CD14-positive monocyte (primary cell): ENCODE data around the gene ITPKB. TPM values are rescaled to one million over a fixed set of nuclear protein-coding genes. Genes with fewer than 3 reads are reported as not detected.
A peak's percentile ranks its signal among the peaks of the same experiment; 100 is the strongest.

Experiments
- DNase-seq, 3 donors: peaks; one replicate each; pipeline ENCODE4 v3.0.0-alpha.2; 2011 to 2022
- H2AFZ ChIP-seq: 2 replicates; pipeline ENCODE4 v1.6.0; 2012; ENCODE audit warnings: mild to moderate bottlenecking, low read depth, low read length, inconsistent platforms; ENCODE audit not compliant: insufficient read depth, poor library complexity, severe bottlenecking
- H3K27ac ChIP-seq, 2 donors: 1 replicate in 1 of 2; 2 replicates in 1 of 2; pipeline ENCODE4 v1.5.1; 2012 to 2013; ENCODE audit warnings: low read length in 2 of 2, control low read depth in 1 of 2, inconsistent platforms in 1 of 2, low read depth in 1 of 2, mild to moderate bottlenecking in 1 of 2
- H3K27me3 ChIP-seq, 2 donors: one replicate each; pipeline versions ENCODE4 v1.6.0 to v1.6.1; 2011 to 2013; ENCODE audit warnings: low read length in 2 of 2; ENCODE audit not compliant: control insufficient read depth in 2 of 2, insufficient read depth in 2 of 2
- H3K36me3 ChIP-seq, 2 donors: replicated peaks in 1 of 2; 1 replicate in 1 of 2; 2 replicates in 1 of 2; pipeline versions ENCODE4 v1.5.1 to v1.6.1; 2012 to 2013; ENCODE audit warnings: low read length in 2 of 2, control low read depth in 1 of 2, inconsistent platforms in 1 of 2, mild to moderate bottlenecking in 1 of 2; ENCODE audit not compliant: insufficient read depth in 2 of 2, control insufficient read depth in 1 of 2
- H3K4me1 ChIP-seq, 2 donors: 1 replicate in 1 of 2; 2 replicates in 1 of 2; pipeline versions ENCODE4 v1.5.1 to v1.6.1; 2012 to 2013; ENCODE audit warnings: low read length in 2 of 2, control low read depth in 1 of 2, inconsistent platforms in 1 of 2, mild to moderate bottlenecking in 1 of 2, moderate library complexity in 1 of 2; ENCODE audit not compliant: insufficient read depth in 2 of 2, control insufficient read depth in 1 of 2
- H3K4me2 ChIP-seq: replicated peaks from 2 replicates; pipeline ENCODE3; 2012; ENCODE audit warnings: low read length, moderate library complexity, mild to moderate bottlenecking; ENCODE audit not compliant: poor library complexity, severe bottlenecking; ENCODE audit errors: extremely low read depth
- H3K4me3 ChIP-seq, 3 experiments: fragments of 200-600 bp in 1 of 3; sonication (generic) in 1 of 3; replicated peaks in 1 of 3; 1 replicate in 2 of 3; 2 replicates in 1 of 3; pipeline ENCODE4 v1.5.1; 2011 to 2013; ENCODE audit warnings: low read length in 3 of 3, mild to moderate bottlenecking in 3 of 3, control low read depth in 2 of 3, low read depth in 2 of 3, inconsistent platforms in 1 of 3, moderate library complexity in 1 of 3
- H3K79me2 ChIP-seq: 2 replicates; pipeline ENCODE4 v1.6.0; 2012; ENCODE audit warnings: mild to moderate bottlenecking, control low read depth, inconsistent platforms, low read length, moderate library complexity; ENCODE audit not compliant: insufficient read depth
- H3K9ac ChIP-seq: 2 replicates; pipeline ENCODE4 v1.6.0; 2017; ENCODE audit warnings: low read length, mild to moderate bottlenecking; ENCODE audit not compliant: insufficient read depth, poor library complexity, severe bottlenecking
- H3K9me3 ChIP-seq, 2 donors: replicated peaks in 1 of 2; 1 replicate in 1 of 2; 2 replicates in 1 of 2; pipeline versions ENCODE4 v1.5.1 to v1.6.1; 2012 to 2013; ENCODE audit warnings: low read length in 2 of 2, control low read depth in 1 of 2; ENCODE audit not compliant: control insufficient read depth in 1 of 2, insufficient read depth in 1 of 2
- H4K20me1 ChIP-seq: 2 replicates; pipeline ENCODE4 v1.6.0; 2012; ENCODE audit warnings: mild to moderate bottlenecking, low read length, control low read depth, moderate library complexity; ENCODE audit not compliant: insufficient read depth
- H3K27ac Mint-ChIP-seq, 7 donors: one replicate each; pipeline ENCODE4 v1.8.0; 2020; ENCODE audit warnings: mild to moderate bottlenecking in 7 of 7, mixed read lengths in 7 of 7, moderate library complexity in 6 of 7, inconsistent platforms in 2 of 7
- H3K27me3 Mint-ChIP-seq, 3 donors: one replicate each; pipeline ENCODE4 v1.8.0; 2021 to 2022; ENCODE audit warnings: low read depth in 3 of 3, mild to moderate bottlenecking in 3 of 3, mixed read lengths in 3 of 3, moderate library complexity in 3 of 3, inconsistent platforms in 1 of 3
- H3K36me3 Mint-ChIP-seq, 2 donors: one replicate each; pipeline ENCODE4 v1.8.0; 2020; ENCODE audit warnings: mixed read lengths in 2 of 2, inconsistent platforms in 1 of 2, mild to moderate bottlenecking in 1 of 2
- H3K4me1 Mint-ChIP-seq: one replicate; pipeline ENCODE4 v1.8.0; 2020; ENCODE audit warnings: mild to moderate bottlenecking, mixed read lengths
- H3K4me3 Mint-ChIP-seq, 2 donors: one replicate each; pipeline ENCODE4 v1.8.0; 2020; ENCODE audit warnings: mild to moderate bottlenecking in 2 of 2, mixed read lengths in 2 of 2, moderate library complexity in 1 of 2
- H3K9me3 Mint-ChIP-seq, 7 donors: one replicate each; pipeline ENCODE4 v1.8.0; 2020 to 2022; ENCODE audit warnings: mixed read lengths in 7 of 7, mild to moderate bottlenecking in 6 of 7, moderate library complexity in 6 of 7, inconsistent platforms in 2 of 7
- WGBS: methylation state at CpG from one replicate; pipeline ENCODE4 v1.1.5; 2013; ENCODE audit warnings: missing lambda C conversion rate; ENCODE audit not compliant: insufficient coverage; 5-methylcytosine and 5-hydroxymethylcytosine counted together
- intact Hi-C, 2 donors: fragments of 100-400 bp; cut with micrococcal nuclease; formaldehyde crosslinking; loops; one replicate each; pipeline versions ENCODE4 v1.15.0 to v1.15.1; 2023
- polyA plus RNA-seq, 3 donors: library from polyadenylated mRNA; depleted of rRNA in 1 of 3; unstranded in 2 of 3; stranded (reverse) in 1 of 3; fragments of 300-500 nt in 2 of 3; fragments of >200 nt in 1 of 3; fragmentation: Illumina TruSeq in 2 of 3; gene quantifications; 1 replicate in 2 of 3; 2 replicates in 1 of 3; pipeline ENCODE4 v1.2.3, GENCODE V29; 2012 to 2021
- TF ChIP-seq, protein P1 (sequence below): fragments of 200-600 bp; IDR thresholded peaks from one replicate; pipeline ENCODE4 v1.8.0; 2022; ENCODE audit warnings: antibody characterized with exemption, mild to moderate bottlenecking

ITPKB gene
- polyA plus RNA-seq, 3 donors = 7.3 to 14.4 (median 10.2) TPM

DNA sequence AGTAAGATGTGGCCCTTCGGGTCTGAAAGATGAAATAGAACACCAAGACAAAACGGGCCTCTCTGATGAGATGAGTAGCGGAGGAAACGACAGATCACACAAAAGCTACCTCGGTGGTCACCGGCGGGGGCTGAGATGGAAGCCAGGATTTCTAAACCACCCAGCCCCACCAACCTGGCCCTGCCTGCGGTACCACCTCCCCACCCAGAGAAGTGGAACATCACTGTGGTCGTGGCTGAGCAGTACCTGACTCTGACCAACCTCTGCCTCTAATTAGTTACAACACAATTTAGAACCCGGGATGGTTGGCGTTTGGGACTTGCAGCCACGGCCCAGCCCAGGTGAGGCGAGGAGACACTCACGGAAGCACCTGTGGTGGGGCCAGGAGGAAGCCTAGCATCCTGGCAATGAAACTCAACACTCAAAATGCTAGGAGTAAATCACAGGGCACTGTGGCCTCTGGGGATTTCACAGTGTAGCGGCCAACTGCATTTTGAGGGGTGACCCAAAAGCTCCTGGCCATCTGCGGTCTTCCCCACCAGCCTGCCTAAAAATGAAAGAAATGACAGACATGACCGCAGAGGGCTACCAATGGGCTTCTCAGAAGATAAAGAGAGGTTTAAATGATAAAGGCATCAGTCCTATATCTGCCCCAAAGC, 73.4 kb downstream of the ITPKB start:
- H3K4me3 Mint-ChIP-seq = no peak overlapping the region
- H3K27me3 Mint-ChIP-seq = peaks cover 0 to 3% (median 1%) of the 10 kb centered on the region in 3 donors
- no peak overlapping the region for H3K4me3 ChIP-seq
- H3K9ac ChIP-seq = no peak overlapping the region
- H3K27ac ChIP-seq = peak overlapping the region in 1 of 2 donors; percentile 17
- H3K27ac Mint-ChIP-seq = peak overlapping the region; percentile 42 to 99 (median 97)
- no peak overlapping the region for H2AFZ ChIP-seq
- peaks cover 77% of the 10 kb centered on the region for H3K79me2 ChIP-seq
- H4K20me1 ChIP-seq = no peaks in the 10 kb centered on the region
- intact Hi-C loops = no loop called here
- TF ChIP-seq, protein P1, sequence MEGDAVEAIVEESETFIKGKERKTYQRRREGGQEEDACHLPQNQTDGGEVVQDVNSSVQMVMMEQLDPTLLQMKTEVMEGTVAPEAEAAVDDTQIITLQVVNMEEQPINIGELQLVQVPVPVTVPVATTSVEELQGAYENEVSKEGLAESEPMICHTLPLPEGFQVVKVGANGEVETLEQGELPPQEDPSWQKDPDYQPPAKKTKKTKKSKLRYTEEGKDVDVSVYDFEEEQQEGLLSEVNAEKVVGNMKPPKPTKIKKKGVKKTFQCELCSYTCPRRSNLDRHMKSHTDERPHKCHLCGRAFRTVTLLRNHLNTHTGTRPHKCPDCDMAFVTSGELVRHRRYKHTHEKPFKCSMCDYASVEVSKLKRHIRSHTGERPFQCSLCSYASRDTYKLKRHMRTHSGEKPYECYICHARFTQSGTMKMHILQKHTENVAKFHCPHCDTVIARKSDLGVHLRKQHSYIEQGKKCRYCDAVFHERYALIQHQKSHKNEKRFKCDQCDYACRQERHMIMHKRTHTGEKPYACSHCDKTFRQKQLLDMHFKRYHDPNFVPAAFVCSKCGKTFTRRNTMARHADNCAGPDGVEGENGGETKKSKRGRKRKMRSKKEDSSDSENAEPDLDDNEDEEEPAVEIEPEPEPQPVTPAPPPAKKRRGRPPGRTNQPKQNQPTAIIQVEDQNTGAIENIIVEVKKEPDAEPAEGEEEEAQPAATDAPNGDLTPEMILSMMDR = no peak
- DNase-seq = no peak
- no peak overlapping the region for H3K4me2 ChIP-seq
- 91% methylated on average over 12 of the region's 17 CpGs for WGBS
- peaks cover 49 to 54% of the 10 kb centered on the region in 2 donors for H3K4me1 ChIP-seq
- peaks cover 60% of the 10 kb centered on the region for H3K4me1 Mint-ChIP-seq
- no peaks in the 10 kb centered on the region for H3K36me3 ChIP-seq
- H3K36me3 Mint-ChIP-seq = peaks cover 39 to 41% of the 10 kb centered on the region in 2 donors
- no peaks in the 10 kb centered on the region for H3K27me3 ChIP-seq
- peaks cover 0 to 2% (median 0%) of the 10 kb centered on the region in 7 donors for H3K9me3 Mint-ChIP-seq
- no peaks in the 10 kb centered on the region for H3K9me3 ChIP-seq

DNA sequence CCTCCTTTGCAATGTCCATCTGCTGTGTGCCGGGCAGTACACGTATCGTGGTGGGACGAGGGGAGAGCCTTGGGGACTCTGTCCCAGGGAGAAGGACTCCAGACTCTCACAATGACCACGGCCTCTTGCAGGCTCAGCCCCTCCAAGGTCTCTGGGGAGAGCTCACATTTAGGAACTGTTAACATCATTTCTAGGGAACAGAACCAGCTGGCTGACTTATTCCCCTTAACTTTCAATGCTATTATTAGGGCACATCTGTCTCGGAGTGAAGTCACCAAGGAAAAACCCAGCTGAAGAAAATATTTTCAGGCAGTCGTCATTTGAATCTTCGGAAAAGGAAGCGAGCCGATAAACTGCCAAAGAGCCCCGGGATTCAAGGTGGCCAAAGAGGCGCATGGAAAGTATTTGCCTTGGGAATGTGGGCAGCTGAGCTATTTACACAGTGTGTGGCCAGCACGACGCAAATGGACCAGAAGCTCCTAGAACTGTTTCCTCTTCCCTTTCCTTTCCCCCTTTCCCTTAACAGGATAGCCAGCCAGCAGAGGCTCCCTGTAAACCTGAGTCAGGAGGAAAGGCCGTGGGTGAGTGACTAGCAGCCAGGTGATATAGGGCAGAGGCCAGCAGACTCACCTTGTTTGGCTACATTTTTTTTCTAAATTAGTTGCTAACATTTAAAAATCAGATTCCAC, 74.5 kb downstream of the ITPKB start:
- Mint-ChIP-seq H3K27me3 (peaks cover 0 to 3% (median 1%) of the 10 kb centered on the region in 3 donors), H3K4me1 (peaks cover 67% of the 10 kb centered on the region), H3K4me3 (no peak overlapping the region), H3K9me3 (peaks cover 0 to 2% (median 0%) of the 10 kb centered on the region in 7 donors), H3K27ac (peak overlapping the region; percentile 97 to 100 (median 99)), H3K36me3 (peaks cover 45 to 47% of the 10 kb centered on the region in 2 donors)
- Histone ChIP-seq H3K27me3 (no peaks in the 10 kb centered on the region), H3K79me2 (peaks cover 79% of the 10 kb centered on the region), H3K9ac (peak overlapping the region; percentile 73), H3K36me3 (no peaks in the 10 kb centered on the region), H3K27ac (peak overlapping the region; percentile 96 to 98), H3K4me2 (no peak overlapping the region), H3K4me3 (no peak overlapping the region), H2AFZ (no peak overlapping the region), H3K9me3 (no peaks in the 10 kb centered on the region), H4K20me1 (no peaks in the 10 kb centered on the region), H3K4me1 (peaks cover 58 to 62% of the 10 kb centered on the region in 2 donors)
- intact Hi-C loops = loop anchor here in 1 of 2 donors (1.0 kb wide), 1 partner anchor 10 kb away; no protein-coding TSS in a partner anchor
- no peak for DNase-seq
- TF ChIP-seq, protein P1 = no peak
- 96% methylated on average over 12 of the region's 15 CpGs for WGBS
